ENCODE measurements around the gene HOXA1.

HOXA1 gene

GRCh38 chr7:27091941-27092818, 3.6 kb downstream of the HOXA1 start:
- no peak for DNase-seq (ENCODE audit: low read depth)
- TF ChIP-seq CTCF (conservative IDR thresholded peaks at IDR 0.05; ENCODE audit: low read depth, low read length) = no peak
- H3K4me3 ChIP-seq (ENCODE audit: low read depth, low read length) = no peak overlapping the region

GRCh38 chr7:27091105-27091504, 4.7 kb downstream of the HOXA1 start:
- H3K4me3 ChIP-seq (ENCODE audit: low read depth, low read length) = no peak overlapping the region
- DNase-seq (ENCODE audit: low read depth) = no peak
- TF ChIP-seq CTCF (conservative IDR thresholded peaks at IDR 0.05; ENCODE audit: low read depth, low read length) = no peak

GRCh38 chr7:27088002-27088922, 7.5 kb downstream of the HOXA1 start:
- DNase-seq (ENCODE audit: low read depth) = no peak
- TF ChIP-seq CTCF (conservative IDR thresholded peaks at IDR 0.05; ENCODE audit: low read depth, low read length) = no peak
- H3K4me3 ChIP-seq (ENCODE audit: low read depth, low read length) = no peak overlapping the region

- DNase-seq (ENCODE audit: low read depth) = no peak
- H3K4me3 ChIP-seq (ENCODE audit: low read depth, low read length) = no peak overlapping the region
- no peak for TF ChIP-seq CTCF (conservative IDR thresholded peaks at IDR 0.05; ENCODE audit: low read depth, low read length)
Observed at GRCh38 chr7:27083646-27084045, 12.2 kb downstream of the HOXA1 start.

- H3K4me3 ChIP-seq (ENCODE audit: low read depth, low read length) = no peak overlapping the region
- TF ChIP-seq CTCF (conservative IDR thresholded peaks at IDR 0.05; ENCODE audit: low read depth, low read length) = no peak
- no peak for DNase-seq (ENCODE audit: low read depth)
Observed at GRCh38 chr7:27082171-27082570, 13.6 kb downstream of the HOXA1 start.

- TF ChIP-seq CTCF (conservative IDR thresholded peaks at IDR 0.05; ENCODE audit: low read depth, low read length) = no peak
- no peak overlapping the region for H3K4me3 ChIP-seq (ENCODE audit: low read depth, low read length)
- no peak for DNase-seq (ENCODE audit: low read depth)
Observed at GRCh38 chr7:27080844-27081436, 14.9 kb downstream of the HOXA1 start.

Measured in choroid plexus epithelial cell (primary cell).